ENCODE results near the gene DECR2.
A peak's percentile ranks its signal among the peaks of the same experiment; 100 is the strongest.
"Not testable (repeated sequence)": the region's sequence is repeated elsewhere in the genome, so short reads cannot be mapped to it uniquely, and the experiment has no call there.

Gene DECR2

DNA sequence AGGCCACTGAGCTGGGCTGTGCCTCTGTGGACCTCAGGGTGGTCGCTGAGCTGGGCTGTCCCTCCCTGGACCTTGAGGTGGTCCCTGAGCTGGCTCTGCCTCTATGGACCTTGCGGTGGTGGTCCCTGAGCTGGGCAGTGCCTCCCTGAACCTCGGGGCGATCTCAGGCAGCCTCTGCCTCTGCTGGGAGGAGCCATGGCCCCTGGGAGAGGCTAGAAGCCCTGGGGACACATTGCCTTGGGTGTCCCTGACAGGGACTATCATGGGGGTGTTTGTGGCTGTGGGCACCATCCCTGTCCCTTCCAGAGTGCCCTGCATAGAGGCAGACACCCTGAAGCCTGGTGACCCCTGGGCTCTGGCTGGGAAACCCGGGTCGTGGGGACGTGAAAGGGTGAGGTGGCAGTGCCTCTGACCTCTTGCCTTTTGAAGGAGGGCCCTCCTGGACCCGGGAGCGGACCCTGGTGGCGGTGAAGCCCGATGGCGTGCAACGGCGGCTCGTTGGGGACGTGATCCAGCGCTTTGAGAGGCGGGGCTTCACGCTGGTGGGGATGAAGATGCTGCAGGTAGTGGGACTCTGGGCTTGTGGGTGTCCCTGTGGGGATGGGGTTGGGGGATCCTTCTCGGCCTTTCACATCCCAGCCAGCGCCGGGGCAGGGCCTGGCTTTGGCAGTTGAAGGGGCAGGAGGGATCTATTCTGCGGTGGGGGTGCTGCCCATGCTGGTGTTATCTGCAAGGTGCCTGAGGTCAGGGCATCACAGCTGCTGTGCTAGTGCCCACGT is 2.9 kb upstream of the DECR2 start:
- no peak for DNase-seq (ENCODE audit: extremely low read depth in 1 of 2, low read depth in 1 of 2)

DNA sequence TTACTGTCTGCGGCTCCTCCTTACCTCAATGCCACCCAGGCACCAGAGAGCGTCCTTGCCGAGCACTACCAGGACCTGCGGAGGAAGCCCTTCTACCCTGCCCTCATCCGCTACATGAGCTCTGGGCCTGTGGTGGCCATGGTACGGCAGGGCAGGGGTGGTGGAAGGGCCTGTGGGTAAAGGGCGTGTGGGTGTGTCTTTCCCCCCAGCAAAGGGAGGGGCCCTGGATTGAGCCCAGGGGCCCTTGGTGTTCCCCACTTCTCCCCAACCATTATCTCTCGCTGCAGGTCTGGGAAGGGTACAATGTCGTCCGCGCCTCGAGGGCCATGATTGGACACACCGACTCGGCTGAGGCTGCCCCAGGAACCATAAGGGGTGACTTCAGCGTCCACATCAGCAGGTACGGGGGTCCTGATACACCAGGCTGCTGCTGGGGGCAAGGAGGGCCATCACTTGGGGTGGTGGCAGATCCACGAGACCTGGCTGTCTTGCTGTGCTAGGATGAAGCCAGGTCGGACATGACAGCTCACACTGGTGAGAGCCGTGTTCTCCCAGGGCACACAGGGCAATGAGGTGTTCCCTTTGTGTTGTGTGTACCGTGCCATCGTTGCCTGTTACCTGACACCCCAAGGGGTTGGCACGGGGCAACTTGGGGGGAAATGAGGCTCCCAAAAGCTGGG is 2.2 kb upstream of the DECR2 start:
- no peak for DNase-seq (ENCODE audit: extremely low read depth in 1 of 2, low read depth in 1 of 2)

GRCh38 chr16:400061-400591 is 1.6 kb upstream of the DECR2 start:
- no peak for DNase-seq (ENCODE audit: extremely low read depth in 1 of 2, low read depth in 1 of 2)

- DNase-seq (ENCODE audit: extremely low read depth in 1 of 2, low read depth in 1 of 2): no peak
Observed at GRCh38 chr16:404971-405486, 3.3 kb downstream of the DECR2 start.

- no peak for DNase-seq (ENCODE audit: extremely low read depth in 1 of 2, low read depth in 1 of 2)
Observed at GRCh38 chr16:405548-406506, 4.1 kb downstream of the DECR2 start.

DNA sequence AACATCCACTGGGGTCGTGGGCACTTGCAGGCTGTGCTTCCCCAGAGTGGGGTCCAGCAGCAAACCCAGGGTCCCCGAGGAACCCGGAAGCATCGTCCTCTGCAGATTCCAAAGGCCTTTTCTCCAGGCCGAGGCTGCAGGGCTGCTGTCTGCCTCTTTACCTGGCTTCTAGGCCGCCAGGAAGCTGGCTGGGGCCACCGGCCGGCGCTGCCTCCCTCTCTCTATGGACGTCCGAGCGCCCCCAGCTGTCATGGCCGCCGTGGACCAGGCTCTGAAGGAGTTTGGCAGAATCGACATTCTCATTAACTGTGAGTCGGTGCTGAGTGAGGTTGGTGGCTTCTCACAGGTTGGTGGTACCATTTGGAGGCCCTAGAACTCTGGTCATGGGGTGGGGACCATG is 5.6 kb downstream of the DECR2 start:
- no peak for DNase-seq (ENCODE audit: extremely low read depth in 1 of 2, low read depth in 1 of 2)

- no peak for DNase-seq (ENCODE audit: extremely low read depth in 1 of 2, low read depth in 1 of 2)
Observed at GRCh38 chr16:410516-411178, 9.0 kb downstream of the DECR2 start.

GRCh38 chr16:411576-412265 is 10.0 kb downstream of the DECR2 start:
- no peak for DNase-seq (ENCODE audit: extremely low read depth in 1 of 2, low read depth in 1 of 2)

DNA sequence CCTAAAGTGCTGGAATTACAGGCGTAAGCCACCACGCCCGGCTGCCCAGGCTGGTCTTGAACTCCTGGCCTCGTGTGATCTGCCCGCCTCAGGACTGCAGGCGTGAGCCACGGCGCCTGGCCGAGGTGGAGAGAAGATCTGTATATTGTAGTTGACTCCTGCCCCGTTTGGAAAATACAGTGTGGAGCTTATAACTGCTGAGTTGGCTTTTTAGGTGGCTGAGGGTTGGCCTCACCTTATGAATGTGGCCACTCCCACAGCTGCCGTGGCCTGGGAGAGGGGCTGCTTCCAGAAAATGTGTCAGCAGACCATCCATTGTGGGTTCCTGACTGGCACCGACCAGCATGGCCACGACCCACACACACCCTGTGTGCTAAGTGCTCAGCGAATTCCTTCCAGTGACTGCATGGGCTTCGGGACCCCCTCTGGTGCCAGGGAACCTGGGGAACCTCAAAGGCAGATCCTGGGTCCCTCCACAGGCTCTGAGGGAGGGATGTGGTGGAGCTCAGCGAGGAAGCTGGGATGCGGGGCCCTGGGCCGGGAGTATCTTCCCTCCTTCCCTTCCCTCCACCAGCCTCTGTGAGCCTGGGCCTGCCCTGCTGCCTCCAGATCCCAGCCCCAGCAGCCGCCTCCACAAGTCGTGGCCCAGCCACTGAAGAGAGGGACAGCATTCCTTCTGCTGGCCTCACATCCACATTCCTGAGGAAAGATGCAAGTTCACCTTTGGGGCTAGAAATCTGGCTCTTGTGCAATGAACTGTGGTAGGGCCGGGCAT is 12.9 kb downstream of the DECR2 start:
- DNase-seq (ENCODE audit: extremely low read depth in 1 of 2, low read depth in 1 of 2): no peak

DNA sequence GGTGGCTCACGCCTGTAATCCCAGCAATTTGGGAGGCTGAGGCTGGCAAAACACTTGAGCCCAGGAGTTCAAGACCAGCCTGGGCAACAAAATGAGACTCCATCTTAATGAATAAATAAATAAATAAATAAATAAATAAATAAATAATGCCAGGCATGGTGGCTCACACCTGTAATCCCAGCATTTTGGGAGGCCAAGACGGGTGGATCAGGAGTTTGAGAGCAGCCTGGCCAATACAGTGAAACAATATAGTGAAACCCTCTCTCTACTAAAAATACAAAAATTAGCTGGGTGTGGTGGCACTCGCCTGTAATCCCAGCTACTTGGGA is 13.4 kb downstream of the DECR2 start:
- not testable (repeated sequence) for DNase-seq (ENCODE audit: extremely low read depth in 1 of 2, low read depth in 1 of 2)

- DNase-seq (ENCODE audit: extremely low read depth in 1 of 2, low read depth in 1 of 2): not testable (repeated sequence)
Observed at GRCh38 chr16:422179-422578, 20.5 kb downstream of the DECR2 start.

GRCh38 chr16:424033-424622 is 22.4 kb downstream of the DECR2 start:
- no peak for DNase-seq (ENCODE audit: extremely low read depth in 1 of 2, low read depth in 1 of 2)

DNA sequence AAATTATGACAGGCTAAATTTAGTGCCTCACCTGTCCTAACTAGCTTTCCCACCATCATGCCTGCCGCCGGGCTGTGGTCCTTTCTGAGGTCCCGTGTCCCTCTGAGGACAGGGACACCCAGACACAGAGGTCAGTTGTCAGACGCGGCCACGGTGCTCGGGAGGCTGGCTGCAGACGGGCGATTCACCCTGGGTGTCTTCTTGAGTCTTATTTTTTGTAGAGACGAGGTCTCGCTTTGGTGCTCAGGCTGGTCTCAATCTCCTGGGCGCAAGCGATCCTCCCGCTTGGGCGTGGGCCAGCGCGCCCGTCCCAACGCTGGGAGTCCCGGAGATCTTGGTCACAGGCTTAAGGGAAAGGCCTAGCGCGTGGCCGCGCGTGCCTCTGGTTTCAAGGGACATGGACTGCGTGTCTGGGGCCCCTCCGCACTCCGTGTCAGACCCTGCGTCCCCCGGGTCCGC is 23.0 kb downstream of the DECR2 start:
- DNase-seq (ENCODE audit: extremely low read depth in 1 of 2, low read depth in 1 of 2): no peak

GRCh38 chr16:425082-425718 is 23.5 kb downstream of the DECR2 start, which contains the start of gene RAB11FIP3:
RAB11FIP3 (plus strand) TSS chr16:425649; CDS start chr16:426007, 358 bp downstream.
- DNase-seq (ENCODE audit: extremely low read depth in 1 of 2, low read depth in 1 of 2): peak; percentile 76 to 81

DNA sequence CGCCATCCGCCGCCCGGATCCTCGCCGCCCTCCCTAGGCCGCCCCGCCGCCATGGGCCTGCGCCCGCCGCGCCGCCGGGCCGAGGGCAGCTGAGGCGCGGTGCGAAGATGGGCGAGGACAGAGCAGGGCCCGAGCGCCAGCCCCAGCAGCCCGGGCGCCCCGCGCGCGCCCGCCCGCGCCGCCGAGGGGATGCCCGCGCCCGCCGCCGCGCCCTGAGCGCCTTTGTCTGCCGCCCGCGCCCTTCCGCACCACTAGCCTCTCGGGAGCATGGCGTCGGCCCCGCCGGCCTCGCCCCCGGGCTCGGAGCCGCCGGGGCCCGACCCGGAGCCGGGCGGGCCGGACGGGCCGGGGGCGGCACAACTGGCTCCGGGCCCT is 24.0 kb downstream of the DECR2 start:
- peak in 1 of 2 donors; percentile 23 for DNase-seq (ENCODE audit: extremely low read depth in 1 of 2, low read depth in 1 of 2)

DNA sequence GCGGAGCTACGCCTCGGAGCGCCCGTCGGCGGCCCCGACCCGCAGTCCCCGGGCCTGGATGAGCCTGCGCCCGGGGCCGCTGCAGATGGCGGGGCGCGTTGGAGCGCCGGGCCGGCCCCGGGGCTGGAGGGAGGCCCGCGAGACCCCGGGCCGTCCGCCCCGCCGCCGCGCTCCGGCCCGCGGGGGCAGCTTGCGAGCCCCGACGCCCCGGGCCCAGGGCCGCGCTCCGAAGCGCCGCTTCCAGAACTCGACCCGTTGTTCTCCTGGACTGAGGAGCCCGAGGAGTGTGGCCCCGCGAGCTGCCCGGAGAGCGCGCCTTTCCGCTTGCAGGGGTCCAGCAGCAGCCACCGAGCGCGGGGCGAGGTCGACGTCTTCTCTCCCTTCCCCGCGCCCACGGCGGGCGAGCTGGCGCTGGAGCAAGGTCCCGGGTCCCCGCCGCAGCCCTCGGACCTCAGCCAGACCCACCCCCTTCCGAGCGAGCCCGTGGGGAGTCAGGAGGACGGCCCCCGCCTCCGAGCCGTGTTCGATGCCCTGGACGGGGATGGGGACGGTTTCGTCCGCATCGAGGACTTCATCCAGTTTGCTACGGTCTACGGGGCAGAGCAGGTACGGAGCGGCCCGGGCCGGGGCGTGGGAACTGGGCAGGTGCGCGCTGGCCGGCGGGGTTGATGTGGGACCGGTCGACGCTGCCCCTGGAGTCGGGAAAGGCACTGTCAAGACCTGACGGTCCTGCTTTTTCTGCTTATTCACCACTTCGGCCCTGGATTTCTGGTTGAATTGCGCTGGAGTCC is 24.6 kb downstream of the DECR2 start:
- DNase-seq (ENCODE audit: extremely low read depth in 1 of 2, low read depth in 1 of 2): no peak

DNA sequence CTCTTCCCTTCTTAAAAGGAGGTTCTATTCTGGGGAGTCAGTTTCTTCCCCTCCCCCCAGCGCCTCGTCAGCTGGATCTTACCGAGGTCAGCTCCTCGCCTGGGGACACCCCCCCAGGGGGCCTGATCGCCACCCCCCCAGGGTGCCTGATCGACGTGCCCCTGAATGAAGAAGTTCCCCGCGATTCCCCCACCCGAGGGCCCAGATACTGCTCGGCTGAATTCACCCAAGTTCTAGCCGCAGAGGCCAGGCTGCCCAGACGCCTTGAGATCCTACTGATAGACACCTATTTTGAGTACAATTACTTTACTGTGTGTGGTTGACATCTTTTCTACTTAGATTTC is 25.2 kb downstream of the DECR2 start:
- no peak for DNase-seq (ENCODE audit: extremely low read depth in 1 of 2, low read depth in 1 of 2)
